K562 (cell line): Measurements from ENCODE around the gene C11orf58. TPM values are rescaled to one million over a fixed set of nuclear protein-coding genes. Genes with fewer than 3 reads are reported as not detected.
A peak's percentile ranks its signal among the peaks of the same experiment; 100 is the strongest.

ENCODE experiments used
- ATAC-seq: fragments of 200-7000 bp; cut with Tn5 transposase; 3 replicates; pipeline ENCODE4 v1.9.1; 2020; ENCODE audit warnings: moderate library complexity
- BruUV-seq: library from RNA; stranded (reverse); fragments of 400-500 nt; replicated peaks from 2 replicates; lab custom pipeline; 2021; lab: Mats Ljungman, UMichigan
- CTCF ChIA-PET: fragments of 300-600 bp; formaldehyde crosslinking; extraction: SDS; loops from one replicate; lab custom pipeline; 2021; ENCODE audit warnings: low intra/inter-chr PET ratio; lab: Yijun Ruan, JAX
- POLR2A ChIA-PET: fragments of 300-600, 350-650 bp; sonication (Branson Sonifier 250); formaldehyde crosslinking; extraction: SDS; loops from one replicate; lab custom pipeline; 2021; ENCODE audit warnings: antibody characterized with exemption, inconsistent platforms; lab: Yijun Ruan, JAX
- DNase-seq, 4 experiments: peaks; one replicate each; pipeline versions ENCODE4 v3.0.0 to v3.0.0-alpha.2; 2011 to 2018; ENCODE audit warnings: low spot score in 3 of 4, mixed read lengths in 3 of 4; ENCODE audit errors: extremely low read depth in 1 of 4
- FAIRE-seq: peaks from 2 replicates; lab custom pipeline; 2011; peaks lifted over from hg19 to GRCh38; lab: Jason Lieb, UNC
- H2AFZ ChIP-seq: 2 replicates; pipeline ENCODE4 v1.6.0; 2011; ENCODE audit warnings: low read depth, low read length, control low read depth, inconsistent platforms
- H3K27ac ChIP-seq: fragments of 200-600 bp; 3 replicates; pipeline ENCODE4 v1.8.0; 2011; ENCODE audit warnings: low read depth, mild to moderate bottlenecking, control low read depth, inconsistent platforms, low read length, moderate library complexity, mixed read lengths; ENCODE audit errors: extremely low read depth
- H3K27me3 ChIP-seq, 2 experiments: fragments of 300-600 bp in 1 of 2; 2 replicates in 1 of 2; 3 replicates in 1 of 2; pipeline versions ENCODE4 v1.6.0 to v1.8.0; 2011; ENCODE audit warnings: inconsistent platforms in 2 of 2, low read length in 2 of 2, mild to moderate bottlenecking in 1 of 2, mixed read lengths in 1 of 2, moderate library complexity in 1 of 2; ENCODE audit not compliant: control insufficient read depth in 2 of 2, insufficient read depth in 2 of 2
- H3K36me3 ChIP-seq: fragments of 300-600 bp; 3 replicates; pipeline ENCODE4 v1.8.0; 2011; ENCODE audit warnings: mild to moderate bottlenecking, low read length, inconsistent platforms; ENCODE audit not compliant: control insufficient read depth, insufficient read depth
- H3K4me1 ChIP-seq, 2 experiments: fragments of 200-600 bp in 1 of 2; replicated peaks in 1 of 2; 2 replicates in 1 of 2; 3 replicates in 1 of 2; pipeline versions ENCODE4 v1.5.1 to v1.8.0; 2011; ENCODE audit warnings: inconsistent platforms in 2 of 2, low read length in 2 of 2, mild to moderate bottlenecking in 1 of 2, mixed read lengths in 1 of 2, moderate library complexity in 1 of 2; ENCODE audit not compliant: control insufficient read depth in 2 of 2, insufficient read depth in 2 of 2
- H3K4me2 ChIP-seq: 2 replicates; pipeline ENCODE4 v1.6.1; 2011; ENCODE audit warnings: low read length, control low read depth, inconsistent platforms, mixed read lengths; ENCODE audit not compliant: insufficient read depth
- H3K4me3 ChIP-seq: fragments of 200-600 bp; sonication (generic), shearing (Covaris generic); 2 replicates; pipeline ENCODE4 v1.5.1; 2016; ENCODE audit warnings: control low read depth, inconsistent platforms
- H3K79me2 ChIP-seq: fragments of 200-600 bp; 3 replicates; pipeline ENCODE4 v1.8.0; 2011; ENCODE audit warnings: low read length, inconsistent platforms; ENCODE audit not compliant: control insufficient read depth, insufficient read depth
- H3K9ac ChIP-seq, 2 experiments: 2 replicates each; pipeline versions ENCODE4 v1.6.0 to v1.6.1; 2011; ENCODE audit warnings: low read depth in 2 of 2, low read length in 2 of 2, control low read depth in 1 of 2, inconsistent platforms in 1 of 2, mild to moderate bottlenecking in 1 of 2, mixed read lengths in 1 of 2; ENCODE audit not compliant: insufficient read depth in 1 of 2
- H3K9me1 ChIP-seq: one replicate; pipeline ENCODE4 v1.6.0; 2011; ENCODE audit warnings: inconsistent platforms, mild to moderate bottlenecking, low read length, moderate library complexity; ENCODE audit not compliant: control insufficient read depth, insufficient read depth
- H3K9me3 ChIP-seq: replicated peaks from 2 replicates; pipeline ENCODE4 v1.5.1; 2011; ENCODE audit warnings: low read depth, low read length, inconsistent platforms; ENCODE audit not compliant: control insufficient read depth, insufficient read depth
- H4K20me1 ChIP-seq: replicated peaks from 2 replicates; pipeline ENCODE4 v1.6.1; 2011; ENCODE audit warnings: low read length, inconsistent platforms, mixed read lengths; ENCODE audit not compliant: control insufficient read depth, insufficient read depth
- BDP1 ChIP-seq: IDR thresholded peaks from 3 replicates; pipeline ENCODE4 v1.6.1; 2011; ENCODE audit not compliant: insufficient read length, insufficient read depth
- CREB5 ChIP-seq: fragments of 250-450 bp; sonication (Bioruptor Pico); IDR thresholded peaks from 2 replicates; pipeline ENCODE4 v1.5.0; 2020; ENCODE audit warnings: mild to moderate bottlenecking
- CTBP1 ChIP-seq: fragments of 450-650 bp; IDR thresholded peaks from 2 replicates; pipeline ENCODE4 v1.6.1; 2016; ENCODE audit warnings: borderline replicate concordance
- FOXA1 ChIP-seq: fragments of 450-650 bp; IDR thresholded peaks from 2 replicates; pipeline ENCODE4 v1.6.1; 2016; ENCODE audit warnings: mild to moderate bottlenecking, borderline replicate concordance
- HMGN3 ChIP-seq: IDR thresholded peaks from 2 replicates; pipeline ENCODE4 v1.6.1; 2011; ENCODE audit warnings: borderline replicate concordance, low read depth, mild to moderate bottlenecking, mixed read lengths, low read length; ENCODE audit not compliant: insufficient read length; ENCODE audit errors: extremely low read depth
- MEF2A ChIP-seq: IDR thresholded peaks from 2 replicates; pipeline ENCODE4 v1.6.1; 2011; ENCODE audit warnings: low read depth, mild to moderate bottlenecking, low read length, moderate library complexity; ENCODE audit not compliant: control insufficient read depth
- PKNOX1 ChIP-seq: fragments of 450-650 bp; IDR thresholded peaks from 2 replicates; pipeline ENCODE4 v1.6.1; 2016
- STAG1 ChIP-seq: sonication (generic); formaldehyde crosslinking; IDR thresholded peaks from 2 replicates; pipeline ENCODE4 v1.5.0; 2020; ENCODE audit warnings: missing genetic modification reagents, borderline replicate concordance
- ZNF212 ChIP-seq: fragments of 450-650 bp; formaldehyde crosslinking; IDR thresholded peaks from 2 replicates; pipeline ENCODE4 v1.4.0; 2020; ENCODE audit warnings: mild to moderate bottlenecking
- WGBS: fragments of 100-300 bp; shearing (Covaris generic); methylation state at CpG from one replicate; pipeline ENCODE4 v1.1.6; 2016; ENCODE audit warnings: low coverage, mixed read lengths; ENCODE audit not compliant: insufficient coverage; ENCODE audit errors: missing lambda C conversion rate; 5-methylcytosine and 5-hydroxymethylcytosine counted together
- in situ Hi-C: fragments of 300-500 bp; cut with MboI; formaldehyde crosslinking; loops from 4 replicates; pipeline ENCODE4 v1.15.0; 2018; ENCODE audit warnings: inconsistent platforms, mixed read lengths
- intact Hi-C: fragments of 100-400 bp; cut with micrococcal nuclease; formaldehyde crosslinking; loops from 2 replicates; pipeline ENCODE4 v1.14.2; 2022
- polyA plus RNA-seq, 8 experiments: library from polyadenylated mRNA; depleted of rRNA in 4 of 8; stranded (reverse) in 5 of 8; unstranded in 3 of 8; fragments of >200 nt; fragmentation: Nextera tagmentation in 2 of 8; fragmentation: Illumina TruSeq in 1 of 8; extraction: Ambion mirVana in 2 of 8; extraction: Trizol in 1 of 8; gene quantifications; 2 replicates each; pipeline versions ENCODE4 v1.2.1 to v1.2.3, GENCODE V29; 2011 to 2014; ENCODE audit warnings: inconsistent platforms in 1 of 8, missing spikeins in 1 of 8
- total RNA-seq, 7 experiments: library from RNA; depleted of rRNA in 6 of 7; stranded (reverse); fragments of >200 nt in 6 of 7; fragmentation: Illumina TruSeq in 2 of 7; extraction: Trizol in 2 of 7; gene quantifications; 2 replicates each; pipeline versions ENCODE4 v1.2.1 to v1.2.3, GENCODE V29; 2011 to 2021; ENCODE audit warnings: low replicate concordance in 1 of 7

C11orf58 gene
- total and polyA plus RNA-seq, 9 of the 15 experiments (the other 6 are each of a cell fraction or from before 2014, with no cell fraction given) = 104 to 421 (median 247) TPM

- peaks cover 34 to 57% of the 10 kb centered on the region in 2 experiments for H3K27me3 ChIP-seq
- no peaks in the 10 kb centered on the region for H3K4me1 ChIP-seq
- DNase-seq (no peak), FAIRE-seq (peak; percentile 46), ATAC-seq (no peak)
- in situ Hi-C loops = no loop called here
- ChIA-PET POLR2A (interaction anchor here (0.6 kb wide), 1 partner anchor 789 kb away, joined by 3 read pairs; no protein-coding TSS in a partner anchor), CTCF (no interaction called here)
- BruUV-seq = no TSS peak
- H3K9me1 ChIP-seq = no peaks in the 10 kb centered on the region
- H3K79me2 ChIP-seq = no peaks in the 10 kb centered on the region
- H3K27ac ChIP-seq = no peak overlapping the region
- H2AFZ ChIP-seq = no peak overlapping the region
- no peaks in the 10 kb centered on the region for H3K36me3 ChIP-seq
- no peak overlapping the region for H3K4me3 ChIP-seq
- intact Hi-C loops = no loop called here
- no peaks in the 10 kb centered on the region for H3K9me3 ChIP-seq
- H4K20me1 ChIP-seq = no peaks in the 10 kb centered on the region
- 1% methylated on average over 4 of the region's 4 CpGs for WGBS
- no peak overlapping the region for H3K4me2 ChIP-seq
- no peak for TF ChIP-seq HMGN3
- no peak overlapping the region for H3K9ac ChIP-seq
Measured at GRCh38 chr11:16767957-16768356, 29.5 kb downstream of the C11orf58 start.

- no peak for TF ChIP-seq MEF2A
- TF ChIP-seq ZNF212 (CRISPR knock-in tag) = no peak
- TF ChIP-seq BDP1 = no peak
- no peak for TF ChIP-seq FOXA1
- TF ChIP-seq STAG1 (CRISPR knock-in tag) = no peak
- TF ChIP-seq CTBP1 = no peak
- no peak for TF ChIP-seq CREB5 (CRISPR knock-in tag)
- TF ChIP-seq PKNOX1 = no peak
- BruUV-seq = no TSS peak
- ChIA-PET CTCF (no interaction called here), POLR2A (interaction anchor here (0.8 to 1.3 kb wide), 3 partner anchors 8 to 13 kb away, joined by 3 to 4 read pairs (median 3); no protein-coding TSS in a partner anchor)
- WGBS = 5% methylated on average over 4 of the region's 4 CpGs
- DNase-seq (no peak), ATAC-seq (no peak), FAIRE-seq (no peak)
- in situ Hi-C loops (no loop called here), intact Hi-C loops (no loop called here)
- no peaks in the 10 kb centered on the region for H3K9me1 ChIP-seq
- no peaks in the 10 kb centered on the region for H3K9me3 ChIP-seq
- H3K4me2 ChIP-seq = no peak overlapping the region
- H2AFZ ChIP-seq = no peak overlapping the region
- H3K27ac ChIP-seq = no peak overlapping the region
- H3K36me3 ChIP-seq = no peaks in the 10 kb centered on the region
- H3K27me3 ChIP-seq = peaks cover 38 to 71% of the 10 kb centered on the region in 2 experiments
- H3K9ac ChIP-seq = no peak overlapping the region
- H3K4me3 ChIP-seq = no peak overlapping the region
- no peaks in the 10 kb centered on the region; the same call in 1 of the 2 replicates for H4K20me1 ChIP-seq
- H3K79me2 ChIP-seq = no peaks in the 10 kb centered on the region
- H3K4me1 ChIP-seq = no peaks in the 10 kb centered on the region
Measured at GRCh38 chr11:16769386-16769785, 30.9 kb downstream of the C11orf58 start.
